GM12878 (cell line): Measurements from ENCODE around the gene IFITM1. TPM values are rescaled to one million over a fixed set of nuclear protein-coding genes. Genes with fewer than 3 reads are reported as not detected.

Source experiments
- ATAC-seq: fragments of 200-7000 bp; cut with Tn5 transposase; 3 replicates; pipeline ENCODE4 v1.9.1; 2020; ENCODE audit warnings: mild to moderate bottlenecking, moderate library complexity
- BruUV-seq: library from RNA; stranded (reverse); fragments of 400-500 nt; replicated peaks from 2 replicates; lab custom pipeline; 2021; lab: Mats Ljungman, UMichigan
- CTCF ChIA-PET: fragments of 300-600 bp; sonication (Branson Sonifier 250); formaldehyde crosslinking; extraction: SDS; loops from one replicate; lab custom pipeline; 2021; ENCODE audit warnings: inconsistent platforms; lab: Yijun Ruan, JAX
- POLR2A ChIA-PET: fragments of 350-600 bp; formaldehyde crosslinking; extraction: SDS; loops from one replicate; lab custom pipeline; 2021; ENCODE audit warnings: inconsistent platforms; lab: Charles Lee
- RAD21 ChIA-PET: fragments of 300-600 bp; sonication (Branson Sonifier 250); formaldehyde crosslinking; loops from one replicate; lab custom pipeline; 2023; ENCODE audit warnings: antibody characterized with exemption; ENCODE audit not compliant: unreplicated experiment; lab: Charles Lee
- SMC1A ChIA-PET: fragments of 300-600 bp; sonication (Branson Sonifier 250); formaldehyde crosslinking; loops from one replicate; lab custom pipeline; 2023; ENCODE audit not compliant: unreplicated experiment, uncharacterized antibody; lab: Charles Lee
- DNase-seq: peaks from one replicate; pipeline ENCODE4 v3.0.0-alpha.2; 2011; ENCODE audit warnings: low read depth, low spot score
- FAIRE-seq: peaks from 3 replicates; lab custom pipeline; 2011; peaks lifted over from hg19 to GRCh38; lab: Jason Lieb, UNC
- H2AFZ ChIP-seq: 2 replicates; pipeline ENCODE4 v1.6.0; 2011; ENCODE audit warnings: low read depth, low read length, control low read depth; ENCODE audit not compliant: control insufficient read depth
- H3K27ac ChIP-seq: 2 replicates; pipeline ENCODE4 v1.5.1; 2011; ENCODE audit warnings: control low read depth; ENCODE audit not compliant: control insufficient read depth, insufficient read depth
- H3K27me3 ChIP-seq, 2 experiments: replicated peaks in 1 of 2; 2 replicates each; pipeline versions ENCODE4 v1.6.0 to v1.6.1; 2011; ENCODE audit warnings: low read length in 1 of 2; ENCODE audit not compliant: control insufficient read depth in 2 of 2, insufficient read depth in 2 of 2
- H3K36me3 ChIP-seq, 2 experiments: 2 replicates each; pipeline ENCODE4 v1.5.1; 2011; ENCODE audit warnings: low read length in 1 of 2; ENCODE audit not compliant: control insufficient read depth in 2 of 2, insufficient read depth in 2 of 2
- H3K4me1 ChIP-seq: 2 replicates; pipeline ENCODE4 v1.6.1; 2011; ENCODE audit warnings: mild to moderate bottlenecking, low read length, moderate library complexity, mixed read lengths; ENCODE audit not compliant: control insufficient read depth, insufficient read depth
- H3K4me2 ChIP-seq: 2 replicates; pipeline ENCODE4 v1.6.0; 2011; ENCODE audit warnings: control low read depth; ENCODE audit not compliant: control insufficient read depth, insufficient read depth
- H3K4me3 ChIP-seq: fragments of 200-600 bp; sonication (generic); 2 replicates; pipeline ENCODE4 v1.5.1; 2016
- H3K79me2 ChIP-seq: 2 replicates; pipeline ENCODE4 v1.6.0; 2011; ENCODE audit warnings: low read length; ENCODE audit not compliant: control insufficient read depth, insufficient read depth
- H3K9ac ChIP-seq: 2 replicates; pipeline ENCODE4 v1.8.0; 2011; ENCODE audit warnings: low read length, control low read depth, mixed read lengths; ENCODE audit not compliant: control insufficient read depth, insufficient read depth
- H3K9me3 ChIP-seq: replicated peaks from 3 replicates; pipeline ENCODE4 v1.5.1; 2011; ENCODE audit warnings: mild to moderate bottlenecking, low read length; ENCODE audit not compliant: control insufficient read depth, insufficient read depth
- H4K20me1 ChIP-seq: 2 replicates; pipeline ENCODE4 v1.6.0; 2011; ENCODE audit not compliant: control insufficient read depth, insufficient read depth
- BRCA1 ChIP-seq: IDR thresholded peaks from 2 replicates; pipeline ENCODE4 v1.6.1; 2011; ENCODE audit warnings: low read depth, low read length, improper control_type of control experiment
- CEBPB ChIP-seq, 2 experiments: fragments of 150-350 bp in 1 of 2; IDR thresholded peaks; 2 replicates each; pipeline ENCODE4 v1.6.1; 2012 to 2014; ENCODE audit warnings: low read depth in 2 of 2, low read length in 2 of 2, borderline replicate concordance in 1 of 2, inconsistent platforms in 1 of 2
- CREM ChIP-seq: IDR thresholded peaks from 2 replicates; pipeline ENCODE4 v1.6.1; 2014; ENCODE audit warnings: antibody characterized with exemption, low read depth
- E2F8 ChIP-seq: fragments of 450-650 bp; IDR thresholded peaks from 2 replicates; pipeline ENCODE4 v1.6.1; 2018; ENCODE audit warnings: mild to moderate bottlenecking, low read depth, moderate library complexity; ENCODE audit not compliant: partially characterized antibody
- ETV6 ChIP-seq, 2 experiments: fragments of 450-650 bp in 1 of 2; IDR thresholded peaks in 1 of 2; conservative IDR thresholded peaks in 1 of 2; 2 replicates each; pipeline ENCODE4 v1.6.1; 2014; ENCODE audit warnings: antibody characterized with exemption in 1 of 2, borderline replicate concordance in 1 of 2, low read depth in 1 of 2, mild to moderate bottlenecking in 1 of 2, moderate library complexity in 1 of 2
- EZH2 ChIP-seq: IDR thresholded peaks from 2 replicates; pipeline ENCODE4 v1.6.1; 2012; ENCODE audit warnings: low read depth, mild to moderate bottlenecking, control low read depth, inconsistent platforms, low read length, borderline replicate concordance; ENCODE audit not compliant: control insufficient read depth
- KDM1A ChIP-seq: fragments of 200-600 bp; sonication (generic); IDR thresholded peaks from 2 replicates; pipeline ENCODE4 v1.6.1; 2016; ENCODE audit warnings: borderline replicate concordance
- RBBP5 ChIP-seq: fragments of 200-600 bp; sonication (generic); conservative IDR thresholded peaks from 2 replicates; pipeline ENCODE4 v1.6.1; 2016
- RUNX3 ChIP-seq: IDR thresholded peaks from 2 replicates; pipeline ENCODE4 v1.6.1; 2012; ENCODE audit warnings: low read length, inconsistent platforms
- SMAD5 ChIP-seq: IDR thresholded peaks from 2 replicates; pipeline ENCODE4 v1.6.1; 2016; ENCODE audit warnings: antibody characterized with exemption, low read depth
- SMC3 ChIP-seq: IDR thresholded peaks from 2 replicates; pipeline ENCODE4 v1.6.1; 2011; ENCODE audit warnings: low read length, improper control_type of control experiment, borderline replicate concordance
- SUPT20H ChIP-seq: IDR thresholded peaks from 2 replicates; pipeline ENCODE4 v1.6.1; 2011; ENCODE audit warnings: low read depth, mild to moderate bottlenecking, low read length, moderate library complexity, borderline replicate concordance; ENCODE audit not compliant: control insufficient read depth
- USF1 ChIP-seq: IDR thresholded peaks from 2 replicates; pipeline ENCODE4 v1.6.1; 2011; ENCODE audit warnings: borderline replicate concordance, low read depth, mild to moderate bottlenecking, moderate library complexity, mixed read lengths, low read length; ENCODE audit not compliant: insufficient read depth; ENCODE audit errors: extremely low read length
- ZBED1 ChIP-seq: IDR thresholded peaks from 2 replicates; pipeline ENCODE4 v1.6.1; 2016; ENCODE audit warnings: borderline replicate concordance
- ZNF274 ChIP-seq: IDR thresholded peaks from one replicate; pipeline ENCODE4 v1.8.0; 2011; ENCODE audit not compliant: insufficient read length, insufficient read depth
- ZNF592 ChIP-seq: fragments of 450-650 bp; IDR thresholded peaks from 2 replicates; pipeline ENCODE4 v1.6.1; 2017; ENCODE audit warnings: mild to moderate bottlenecking, moderate library complexity
- WGBS: methylation state at CpG from one replicate; pipeline ENCODE4 v1.1.6; 2016; ENCODE audit warnings: low lambda C conversion rate; ENCODE audit not compliant: insufficient replicate concordance, insufficient coverage; ENCODE audit errors: missing lambda C conversion rate; 5-methylcytosine and 5-hydroxymethylcytosine counted together
- in situ Hi-C: fragments of 300-500 bp; cut with MboI; formaldehyde crosslinking; loops from 9 replicates; pipeline ENCODE4 v1.14.3; 2018; ENCODE audit warnings: mixed read lengths
- intact Hi-C: fragments of 100-400 bp; cut with micrococcal nuclease; formaldehyde crosslinking; loops from one replicate; pipeline ENCODE4 v1.14.2; 2022; ENCODE audit not compliant: unreplicated experiment
- polyA plus RNA-seq, 11 experiments: library from polyadenylated mRNA; depleted of rRNA in 4 of 11; unstranded in 6 of 11; stranded (reverse) in 5 of 11; fragments of >200 nt; fragmentation: Nextera tagmentation in 4 of 11; fragmentation: Illumina TruSeq in 1 of 11; extraction: Ambion mirVana in 4 of 11; extraction: Trizol in 1 of 11; gene quantifications; 1 replicate in 1 of 11; 2 replicates in 10 of 11; pipeline versions ENCODE4 v1.2.1 to v1.2.3, GENCODE V29; 2011 to 2016; ENCODE audit warnings: inconsistent platforms in 2 of 11, missing spikeins in 2 of 11, low read depth in 1 of 11
- total RNA-seq, 4 experiments: library from RNA; depleted of rRNA in 3 of 4; stranded (reverse); fragments of >200 nt in 3 of 4; fragmentation: Illumina TruSeq in 1 of 4; extraction: Trizol in 1 of 4; gene quantifications; 2 replicates each; pipeline versions ENCODE4 v1.2.1 to v1.2.3, GENCODE V29; 2013 to 2021

The IFITM1 gene
- total and polyA plus RNA-seq, 10 of the 15 experiments (the other 5 are each of a cell fraction or from before 2014, with no cell fraction given) = 396 to 2,788 (median 607) TPM

GRCh38 chr11:357582-357981 lies 43.7 kb downstream of the IFITM1 start:
- BruUV-seq = no TSS peak
- H3K79me2 ChIP-seq = peaks cover 7% of the 10 kb centered on the region
- H3K4me3 ChIP-seq = no peak overlapping the region
- SMC1A ChIA-PET = no interaction called here
- H3K36me3 ChIP-seq = no peaks in the 10 kb centered on the region
- H3K9me3 ChIP-seq = peaks cover 8% of the 10 kb centered on the region; the same call in 2 of the 3 replicates
- intact Hi-C loops (loop anchor here (5.0 to 10.0 kb wide), 2 partner anchors 93 to 150 kb away; partner anchors contain the start of genes BET1L and RIC8A), in situ Hi-C loops (loop anchor here (5.0 kb wide), 1 partner anchor 105 kb away; no protein-coding TSS in a partner anchor)
- ATAC-seq (no peak), DNase-seq (no peak), FAIRE-seq (no peak)
- POLR2A ChIA-PET = no interaction called here
- H3K27ac ChIP-seq = no peak overlapping the region
- H4K20me1 ChIP-seq = no peaks in the 10 kb centered on the region
- no peak overlapping the region for H3K4me2 ChIP-seq
- TF ChIP-seq EZH2 (no peak), ZBED1 (no peak), CEBPB (IDR thresholded peaks at IDR 0.05; ENCODE audit: borderline replicate concordance in 1 of 2, low read depth in 2 of 2, low read length in 2 of 2) (no peak), RBBP5 (no peak), ZNF274 (no peak), USF1 (no peak), RUNX3 (no peak), SUPT20H (no peak), ZNF592 (no peak), SMAD5 (no peak), KDM1A (no peak), E2F8 (no peak), CREM (no peak), SMC3 (no peak), ETV6 (conservative IDR thresholded peaks at IDR 0.05 in 1 of 2, IDR thresholded peaks at IDR 0.05 in 1 of 2; ENCODE audit: borderline replicate concordance in 1 of 2, low read depth in 1 of 2) (no peak), BRCA1 (no peak)
- no peaks in the 10 kb centered on the region for H3K27me3 ChIP-seq
- 94% methylated on average over 4 of the region's 4 CpGs for WGBS
- H3K9ac ChIP-seq = no peak overlapping the region
- RAD21 ChIA-PET = no interaction called here
- H2AFZ ChIP-seq = no peak overlapping the region
- H3K4me1 ChIP-seq = peaks cover 23% of the 10 kb centered on the region
- CTCF ChIA-PET = no interaction called here
